ENCODE data around the gene PCMTD2.
"Not testable (repeated sequence)": the region's sequence is repeated elsewhere in the genome, so short reads cannot be mapped to it uniquely, and the experiment has no call there.

Gene PCMTD2

DNA sequence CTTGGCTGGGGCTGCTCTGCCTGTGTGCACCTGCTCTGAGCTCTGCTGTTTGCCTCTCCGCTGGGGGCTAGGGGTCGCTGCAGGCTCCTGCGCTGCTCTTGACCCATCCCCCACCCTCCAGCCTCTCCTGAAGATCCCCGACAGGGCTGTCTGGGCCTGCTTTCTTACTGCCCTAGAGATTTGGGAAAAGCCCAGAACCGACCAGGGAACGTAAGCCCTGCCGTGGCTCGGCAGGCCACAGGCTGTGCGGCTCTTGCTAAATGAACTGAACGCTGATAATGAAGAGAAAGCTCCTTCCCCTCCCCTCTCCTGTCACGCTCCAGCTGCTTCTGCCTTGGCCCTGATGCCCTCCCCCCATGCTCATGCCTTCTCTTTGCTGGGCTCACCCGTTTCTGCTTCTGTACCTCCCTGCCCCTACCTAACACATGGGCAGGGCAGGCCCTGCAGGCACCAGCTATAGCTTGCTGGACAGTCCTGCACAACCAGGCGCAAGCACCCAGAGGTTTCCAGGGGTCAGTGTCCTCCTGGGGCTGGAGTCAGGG is 32.0 kb upstream of the PCMTD2 start:
- peak; percentile 85 for FAIRE-seq

DNA sequence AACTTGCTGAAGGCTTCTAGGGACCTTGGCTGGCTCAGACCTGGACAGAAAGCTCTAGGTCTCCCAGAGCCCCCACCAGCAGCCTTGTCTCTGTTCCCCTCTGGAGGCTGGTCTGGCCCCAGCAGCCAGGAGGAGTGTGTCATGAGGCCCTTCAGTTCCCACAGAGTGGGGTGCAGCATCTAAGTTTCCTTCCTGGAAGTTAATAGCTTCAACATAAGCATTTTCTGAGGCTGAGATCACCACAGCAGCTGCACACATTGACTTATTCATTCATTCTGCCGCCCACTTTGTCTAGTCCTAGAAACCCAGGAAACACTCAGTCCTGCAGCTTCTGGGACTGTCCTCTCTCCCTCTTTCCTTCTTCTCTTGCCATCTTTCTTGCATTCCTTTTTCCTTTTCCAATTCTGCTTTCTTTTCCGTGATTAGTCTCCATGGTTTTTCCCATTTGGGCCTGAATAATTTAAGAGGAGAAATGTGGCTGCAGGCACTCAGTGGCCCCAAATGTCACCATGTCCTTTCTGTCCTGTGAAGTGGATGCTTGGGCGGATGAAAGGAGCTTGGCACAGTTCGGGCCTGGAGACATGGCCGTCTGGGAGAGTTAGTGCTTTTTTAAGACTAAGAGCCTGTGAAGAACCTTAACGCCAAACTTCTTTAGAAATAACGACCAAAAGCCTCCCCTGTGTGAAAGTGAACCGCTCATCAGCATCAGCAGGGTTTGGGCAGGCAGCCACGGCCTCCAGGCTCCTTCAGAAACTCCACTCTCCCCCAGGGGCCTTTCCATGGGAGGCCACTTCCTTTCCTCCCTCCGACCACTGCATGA is 31.0 kb upstream of the PCMTD2 start:
- FAIRE-seq: peak; percentile 97
- DNase-seq (ENCODE audit: insufficient read length, low spot score): peak; percentile 99

More for the DNA sequence above, 32.0 kb upstream of the PCMTD2 start:
- no peak for DNase-seq (ENCODE audit: insufficient read length, low spot score)

DNA sequence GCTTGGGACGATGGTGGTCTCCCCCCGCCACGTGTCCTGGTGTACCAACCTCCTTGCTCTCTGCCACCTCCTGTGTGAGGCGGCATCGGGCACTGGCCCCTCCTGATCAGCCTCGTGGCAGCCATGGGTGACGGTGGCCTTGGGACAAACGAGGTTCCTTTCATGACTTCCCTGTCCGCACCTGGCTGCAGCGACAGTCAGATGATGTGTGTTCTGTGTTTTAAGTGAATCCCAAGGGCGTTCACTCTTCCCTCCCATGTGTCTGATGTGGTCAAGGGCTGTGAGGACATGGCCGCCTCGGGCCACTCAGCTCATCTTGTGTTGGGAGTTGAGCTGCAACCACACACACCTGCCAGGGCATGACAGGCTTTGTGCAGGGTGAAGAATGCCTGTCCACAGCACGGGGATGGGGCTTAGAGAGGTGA is 30.4 kb upstream of the PCMTD2 start:
- no peak for DNase-seq (ENCODE audit: insufficient read length, low spot score)
- peak; percentile 96 for FAIRE-seq

DNA sequence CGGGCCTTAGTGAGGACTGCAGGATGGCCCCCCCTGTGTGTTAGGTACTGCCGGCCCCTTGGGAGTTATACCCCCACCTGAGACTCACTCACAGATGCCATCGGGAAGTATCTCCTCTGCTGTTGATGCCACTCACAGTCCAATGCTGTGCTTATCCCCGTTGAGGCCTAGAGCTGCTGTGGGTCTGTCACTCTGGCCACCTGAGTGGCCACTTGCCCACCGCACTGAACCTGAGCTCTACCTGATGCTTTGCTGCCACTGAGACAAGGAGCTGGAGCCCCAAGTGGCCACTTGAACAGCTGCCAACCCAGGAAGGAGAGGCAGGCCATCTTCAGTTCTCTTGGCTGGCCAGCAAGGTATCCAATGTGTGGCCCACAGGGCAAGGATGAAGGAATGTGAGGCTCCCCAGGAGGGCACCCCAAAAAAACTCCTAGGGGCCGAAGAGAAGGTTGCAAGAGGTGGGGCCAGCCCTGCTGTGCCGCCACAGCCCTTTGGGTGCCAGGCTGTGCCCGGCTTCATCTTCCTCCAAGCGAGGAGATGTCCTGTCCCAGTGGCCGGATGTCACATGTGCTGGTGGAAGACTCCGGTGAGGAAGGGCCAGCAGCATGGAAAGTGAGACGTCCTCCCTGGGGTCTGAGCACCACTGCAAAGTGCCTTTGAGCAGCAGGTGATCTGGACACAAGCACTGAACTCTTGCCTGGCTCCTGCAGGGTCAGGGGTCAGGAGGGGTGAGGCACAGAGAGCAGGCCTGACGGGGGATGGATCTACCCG is 29.5 kb upstream of the PCMTD2 start:
- DNase-seq (ENCODE audit: insufficient read length, low spot score) (no peak), FAIRE-seq (no peak)

DNA sequence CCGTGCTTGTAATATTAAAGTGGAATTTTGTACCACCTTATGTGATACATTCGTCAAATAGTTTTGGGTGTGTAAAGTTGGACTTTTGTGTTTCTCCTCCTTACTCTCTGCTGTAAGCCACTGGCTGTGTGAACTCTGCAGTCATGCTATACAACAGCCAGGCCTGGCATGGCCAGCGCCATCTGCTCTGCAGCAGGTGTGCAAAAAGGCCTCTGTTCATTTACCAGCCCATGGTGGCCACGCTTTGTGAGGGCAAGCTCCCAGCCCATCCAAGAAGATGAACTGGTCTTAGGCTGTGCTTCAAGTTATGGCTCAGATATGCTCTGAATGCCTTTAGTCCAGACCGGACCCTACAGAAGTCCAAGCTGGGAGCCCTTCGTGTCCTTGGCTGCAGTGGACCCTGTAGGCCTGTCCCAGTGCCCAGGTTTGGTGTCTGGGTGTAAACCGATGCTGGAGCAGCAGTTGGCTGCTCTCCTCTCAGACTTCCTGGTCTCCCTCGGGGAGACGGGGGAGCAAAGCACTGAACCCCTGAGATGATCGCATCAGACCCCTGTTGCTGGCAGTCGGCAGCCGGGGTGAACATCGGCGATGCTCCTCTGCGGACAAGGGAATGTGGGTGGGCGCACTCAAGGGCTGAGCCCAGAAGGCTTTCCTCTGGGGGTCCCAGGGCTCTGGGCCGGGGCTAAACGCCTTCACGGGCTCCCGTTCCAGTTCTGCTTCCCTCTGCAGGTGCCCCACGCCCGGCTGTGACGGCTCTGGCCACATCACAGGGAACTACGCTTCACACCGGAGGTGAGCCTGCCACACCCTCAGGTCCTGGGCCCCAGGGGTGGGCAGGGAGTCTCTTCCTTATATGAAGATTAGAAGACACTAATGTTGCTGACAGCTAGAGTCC is 28.6 kb upstream of the PCMTD2 start:
- DNase-seq (ENCODE audit: insufficient read length, low spot score): no peak
- peak; percentile 90 for FAIRE-seq

DNA sequence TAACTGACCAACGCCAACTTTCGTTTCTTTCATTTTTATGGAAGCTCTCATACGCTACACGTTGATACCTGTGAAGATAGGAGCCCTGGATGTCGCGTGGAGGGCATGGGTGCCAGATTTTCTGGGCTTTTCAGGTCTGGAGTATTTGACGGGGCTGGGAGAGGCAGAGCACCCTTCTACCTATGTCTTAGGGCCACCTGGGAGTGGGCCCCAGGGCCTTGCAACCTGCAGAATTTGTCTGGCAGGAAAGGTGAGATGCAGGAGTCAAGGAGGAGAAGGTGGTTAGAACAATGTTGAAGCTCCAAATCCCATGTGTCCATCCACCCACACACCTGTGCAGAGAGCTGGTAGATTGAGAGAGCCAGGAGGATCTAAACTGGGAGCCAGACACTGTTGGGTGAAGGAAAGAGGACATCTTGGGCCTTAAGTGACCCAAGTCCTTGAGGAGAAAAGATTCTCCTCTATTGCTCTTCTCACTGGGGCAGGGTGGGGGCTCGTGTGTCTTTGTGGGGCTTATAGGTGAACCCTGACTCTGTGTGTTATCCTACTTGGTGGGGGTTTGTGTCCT is 27.4 kb upstream of the PCMTD2 start:
- DNase-seq (ENCODE audit: insufficient read length, low spot score) (no peak), FAIRE-seq (peak; percentile 36)

DNA sequence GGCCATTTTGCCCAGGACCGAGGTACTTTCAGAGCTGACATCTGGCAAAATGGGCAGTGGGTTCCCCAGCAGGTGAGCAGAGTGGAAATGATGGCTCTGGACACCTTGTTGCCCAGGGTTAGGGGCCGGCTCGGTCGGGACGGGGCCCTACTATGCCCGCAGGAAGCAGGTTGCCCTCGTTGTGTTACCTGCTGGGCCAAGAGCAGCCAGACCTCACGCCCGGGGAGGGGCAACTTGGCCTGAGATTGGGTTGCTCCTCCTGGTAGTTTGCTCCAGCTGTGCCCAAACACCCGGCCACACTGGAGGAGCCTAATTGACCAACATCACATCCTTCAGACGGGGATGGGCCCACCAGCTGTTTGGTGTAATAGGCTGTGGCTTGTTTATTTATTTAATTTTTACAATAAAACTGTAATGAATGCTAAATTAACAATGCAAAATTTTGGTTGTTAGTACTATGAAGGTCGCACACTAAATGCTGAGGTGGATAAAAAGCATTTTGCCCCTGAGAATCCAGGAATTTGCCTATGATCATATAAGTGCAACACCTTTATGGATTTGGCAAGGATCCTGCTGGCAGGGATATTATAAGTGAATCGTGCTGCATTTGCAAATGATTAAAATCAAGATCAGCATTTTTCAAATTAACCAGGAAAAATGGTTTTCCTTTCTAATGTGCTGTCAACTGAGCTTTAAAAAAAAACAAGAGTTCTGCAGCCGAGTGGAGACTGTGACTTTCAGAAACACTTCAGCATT is 26.6 kb upstream of the PCMTD2 start:
- no peak for DNase-seq (ENCODE audit: insufficient read length, low spot score)
- FAIRE-seq: peak; percentile 40

DNA sequence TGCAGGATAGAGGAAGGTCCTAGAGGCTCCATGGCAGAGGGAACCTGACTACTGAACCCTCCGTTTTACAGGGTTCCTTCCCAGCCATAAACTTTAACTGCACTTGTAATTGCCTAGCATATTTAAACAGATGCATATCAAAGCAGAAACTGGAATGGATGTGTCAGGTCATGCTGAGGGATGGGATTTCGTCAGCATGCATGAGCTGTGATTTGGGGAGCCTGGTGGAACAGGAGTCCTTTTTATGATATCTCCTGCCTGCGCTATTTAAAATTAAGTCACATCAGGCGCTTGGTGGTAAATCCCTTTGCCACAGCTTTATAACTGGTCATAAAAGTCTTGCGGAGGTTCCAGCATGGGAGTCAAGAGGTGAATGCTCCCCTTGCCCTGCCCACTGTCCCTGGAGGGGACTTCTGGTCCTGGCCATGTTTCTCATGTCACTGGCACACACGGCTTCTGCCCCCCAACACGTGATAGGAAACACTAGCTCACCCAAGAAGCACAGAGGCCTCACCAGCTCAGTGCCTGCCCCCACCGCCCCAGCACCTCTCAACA is 26.0 kb upstream of the PCMTD2 start:
- FAIRE-seq: no peak
- no peak for DNase-seq (ENCODE audit: insufficient read length, low spot score)

DNA sequence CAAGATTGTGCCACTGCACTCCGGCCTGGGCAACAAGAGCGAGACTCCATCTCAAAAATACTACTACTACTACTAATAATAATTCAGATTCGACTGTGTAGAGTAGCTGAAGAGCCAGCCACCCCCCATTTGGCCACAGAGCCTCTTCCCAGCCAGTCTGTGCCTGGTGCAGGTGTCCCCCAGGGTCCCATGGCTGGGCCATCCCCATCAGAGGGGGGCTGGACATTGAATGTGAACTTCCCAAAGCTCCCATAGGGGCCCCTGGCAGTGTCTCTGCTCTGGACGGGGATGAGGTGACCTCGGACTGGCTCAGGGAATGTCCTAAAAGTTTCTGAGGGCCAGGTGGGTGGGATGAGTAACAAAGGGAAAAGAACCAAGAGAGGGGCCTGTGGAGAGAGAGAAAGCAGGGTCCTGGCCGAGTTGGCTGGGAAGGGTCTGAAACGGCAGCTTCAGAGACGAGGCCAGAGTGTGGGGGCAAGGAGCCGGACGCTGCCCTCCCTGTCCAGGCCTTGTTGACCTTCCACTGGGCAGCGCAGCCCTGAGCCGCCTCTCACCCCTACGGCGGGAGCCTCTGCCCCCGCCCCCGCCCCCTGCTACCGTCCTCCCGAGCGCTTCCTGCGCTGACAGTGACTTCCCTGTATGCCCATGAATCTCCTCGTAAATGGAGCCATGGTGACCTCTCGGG is 24.9 kb upstream of the PCMTD2 start:
- DNase-seq (ENCODE audit: insufficient read length, low spot score): no peak
- no peak for FAIRE-seq

DNA sequence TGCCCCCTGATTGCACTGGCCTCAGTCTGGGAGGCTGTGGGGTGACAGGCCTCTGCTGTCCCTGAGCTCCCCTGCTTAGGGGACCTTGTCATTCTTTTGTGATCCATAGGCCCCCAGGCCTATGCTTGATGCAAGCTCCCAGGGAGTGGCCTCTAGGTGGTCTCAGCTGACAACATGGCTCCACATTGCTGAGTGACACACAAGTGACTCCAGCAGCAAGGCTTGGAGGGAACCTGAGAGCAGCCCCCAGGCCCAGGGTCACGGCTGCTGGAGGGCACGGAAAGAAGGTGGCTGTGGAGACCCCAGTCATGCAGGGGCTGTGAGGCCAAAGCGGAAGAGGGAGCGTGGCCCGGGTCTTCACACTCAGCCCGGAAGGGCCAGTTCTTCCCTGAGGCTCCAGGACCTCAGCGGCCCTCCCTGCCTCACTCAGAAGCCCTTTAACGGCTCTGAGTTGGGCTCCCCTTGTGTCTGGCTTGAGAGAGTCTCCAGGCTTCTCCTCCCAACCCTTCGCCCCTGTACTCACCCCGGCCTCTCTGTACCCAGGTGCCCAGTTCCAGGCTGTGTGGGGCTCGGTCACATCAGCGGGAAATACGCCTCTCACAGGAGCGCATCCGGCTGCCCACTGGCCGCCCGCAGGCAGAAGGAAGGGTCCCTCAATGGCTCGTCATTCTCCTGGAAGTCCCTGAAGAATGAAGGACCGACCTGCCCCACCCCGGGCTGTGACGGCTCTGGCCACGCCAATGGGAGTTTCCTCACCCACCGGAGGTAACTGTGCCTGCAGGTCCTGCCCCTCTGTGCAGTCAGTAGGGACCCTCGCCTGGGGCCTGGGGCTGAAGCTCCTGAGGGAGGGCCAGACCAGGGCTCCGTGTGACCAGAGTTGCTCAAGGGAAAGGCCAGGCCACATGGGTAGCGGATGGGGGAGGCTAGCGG is 23.7 kb upstream of the PCMTD2 start:
- DNase-seq (ENCODE audit: insufficient read length, low spot score) (no peak), FAIRE-seq (no peak)

DNA sequence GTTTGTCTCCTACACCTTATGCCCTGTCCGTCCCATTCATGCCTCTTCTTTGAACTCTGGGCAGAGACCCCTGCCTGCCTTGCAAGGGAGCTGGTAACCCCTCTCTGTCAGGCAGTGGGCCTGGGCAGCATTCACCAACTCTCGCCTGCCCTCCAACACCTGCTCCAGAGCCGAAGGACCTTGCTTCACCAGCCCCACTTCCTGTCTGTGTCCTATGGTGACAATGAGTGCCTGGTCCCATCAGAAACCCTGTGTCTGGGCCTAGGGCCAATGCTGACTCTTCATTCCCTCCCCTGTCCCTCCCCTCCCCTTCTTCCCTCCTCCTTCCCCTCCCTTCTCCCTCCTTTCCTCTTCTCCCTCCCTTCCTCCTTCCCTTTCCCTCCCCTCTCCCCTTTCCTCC is 22.8 kb upstream of the PCMTD2 start:
- DNase-seq (ENCODE audit: insufficient read length, low spot score) (no peak), FAIRE-seq (no peak)

DNA sequence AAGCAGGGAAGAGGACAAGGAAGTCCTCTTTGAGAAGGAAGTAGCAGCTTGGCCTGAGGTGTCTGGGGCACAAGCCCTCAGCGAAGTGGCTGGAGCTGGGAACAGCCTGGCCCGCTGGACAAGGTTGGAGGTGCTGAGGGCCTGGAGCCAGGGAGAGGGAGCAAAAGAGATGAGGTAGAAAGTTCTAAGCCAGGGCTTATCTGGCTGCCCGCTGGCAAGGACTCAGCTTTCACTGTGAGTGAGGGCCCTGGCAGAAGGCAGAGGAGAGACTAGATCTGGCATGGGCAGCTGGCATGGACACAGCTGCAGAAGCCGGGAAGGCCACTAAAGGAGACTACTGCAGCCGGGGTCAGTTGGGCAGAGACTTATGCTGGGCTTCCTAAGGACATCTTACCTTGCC is 21.8 kb upstream of the PCMTD2 start:
- no peak for FAIRE-seq
- DNase-seq (ENCODE audit: insufficient read length, low spot score): no peak

DNA sequence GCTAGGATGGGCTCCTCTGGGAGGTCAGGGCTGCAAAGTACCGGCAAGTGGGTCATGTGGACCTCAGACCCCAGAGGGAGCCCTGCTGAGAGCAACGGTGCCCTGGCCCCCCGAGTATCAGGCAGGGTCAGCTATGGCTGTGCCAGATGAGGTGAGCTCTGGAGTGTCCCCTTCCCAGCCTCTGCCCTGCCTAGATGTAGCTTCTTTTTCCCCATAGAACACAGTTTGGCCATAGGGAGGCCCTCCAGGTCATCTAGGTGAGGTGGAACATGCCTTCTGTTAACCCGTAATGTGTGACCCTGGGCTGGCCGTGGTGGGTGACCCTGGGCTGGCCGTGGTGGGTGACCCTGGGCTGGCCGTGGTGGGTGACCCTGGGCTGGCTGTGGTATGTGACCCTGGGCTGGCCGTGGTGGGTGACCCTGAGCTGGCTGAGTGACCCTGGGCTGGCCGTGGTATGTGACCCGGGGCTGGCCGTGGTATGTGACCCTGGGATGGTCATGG is 21.2 kb upstream of the PCMTD2 start:
- no peak for FAIRE-seq

DNA sequence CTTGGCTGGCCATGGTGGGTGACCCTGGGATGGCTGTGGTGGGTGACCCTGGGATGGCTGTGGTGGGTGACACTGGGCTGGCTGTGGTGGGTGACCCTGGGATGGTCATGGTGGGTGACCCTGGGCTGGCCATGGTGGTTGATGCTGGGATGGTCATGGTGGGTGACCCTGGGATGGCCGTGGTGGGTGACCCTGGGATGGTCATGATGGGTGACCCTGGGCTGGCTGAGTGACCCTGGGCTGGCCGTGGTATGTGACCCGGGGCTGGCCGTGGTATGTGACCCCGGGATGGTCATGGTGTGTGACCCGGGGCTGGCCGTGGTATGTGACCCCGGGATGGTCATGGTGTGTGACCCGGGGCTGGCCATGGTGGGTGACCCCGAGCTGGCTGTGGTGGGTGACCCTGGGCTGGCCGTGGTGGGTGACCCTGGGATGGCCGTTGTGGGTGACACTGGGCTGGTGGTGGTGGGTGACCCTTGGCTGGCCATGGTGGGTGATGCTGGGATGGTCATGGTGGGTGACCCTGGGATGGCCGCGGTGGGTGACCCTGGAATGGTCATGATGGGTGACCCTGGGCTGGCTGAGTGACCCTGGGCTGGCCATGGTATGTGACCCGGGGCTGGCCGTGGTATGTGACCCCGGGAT is 20.5 kb upstream of the PCMTD2 start:
- peak; percentile 87 for FAIRE-seq

More for the DNA sequence above, 21.2 kb upstream of the PCMTD2 start:
- DNase-seq (ENCODE audit: insufficient read length, low spot score): no peak

DNA sequence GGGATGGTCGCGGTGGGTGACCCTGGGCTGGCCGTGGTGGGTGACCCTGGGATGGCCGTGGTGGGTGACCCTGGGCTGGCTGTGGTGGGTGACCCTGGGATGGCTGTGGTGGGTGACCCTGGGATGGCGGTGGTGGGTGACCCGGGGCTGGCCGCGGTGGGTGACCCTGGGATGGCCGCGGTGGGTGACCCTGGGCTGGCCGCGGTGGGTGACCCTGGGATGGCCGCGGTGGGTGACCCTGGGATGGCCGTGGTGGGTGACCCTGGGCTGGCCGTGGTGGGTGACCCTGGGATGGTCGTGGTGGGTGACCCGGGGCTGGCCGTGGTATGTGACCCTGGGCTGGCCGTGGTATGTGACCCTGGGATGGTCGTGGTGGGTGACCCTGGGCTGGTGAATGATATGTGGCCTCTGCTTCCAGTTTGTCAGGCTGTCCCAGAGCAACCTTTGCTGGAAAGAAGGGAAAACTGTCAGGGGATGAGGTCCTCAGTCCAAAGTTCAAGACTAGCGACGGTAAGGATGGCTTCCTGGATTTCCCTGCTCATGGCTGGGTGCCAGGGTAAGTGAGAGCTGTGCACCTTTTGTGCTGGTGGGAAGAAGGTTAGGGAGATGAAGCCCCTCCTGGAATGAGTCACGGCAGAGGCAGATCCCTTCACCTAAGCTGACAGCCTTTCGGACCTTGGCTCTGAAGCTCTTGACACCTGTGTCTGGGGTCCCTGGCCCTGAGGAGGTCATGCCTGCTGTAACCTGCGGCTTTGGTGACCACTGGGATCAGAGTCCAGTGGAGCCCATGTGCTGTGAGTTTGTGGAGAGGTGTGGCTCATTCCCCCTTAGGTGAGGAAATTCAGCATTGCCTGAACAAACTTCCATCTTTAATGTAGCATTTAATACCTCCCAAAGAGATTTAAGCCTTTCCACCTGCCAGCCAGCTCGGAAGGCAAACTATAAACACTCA is 19.1 kb upstream of the PCMTD2 start:
- DNase-seq (ENCODE audit: insufficient read length, low spot score) (no peak), FAIRE-seq (peak; percentile 84)

More for the DNA sequence above, 20.5 kb upstream of the PCMTD2 start:
- not testable (repeated sequence) for DNase-seq (ENCODE audit: insufficient read length, low spot score)

DNA sequence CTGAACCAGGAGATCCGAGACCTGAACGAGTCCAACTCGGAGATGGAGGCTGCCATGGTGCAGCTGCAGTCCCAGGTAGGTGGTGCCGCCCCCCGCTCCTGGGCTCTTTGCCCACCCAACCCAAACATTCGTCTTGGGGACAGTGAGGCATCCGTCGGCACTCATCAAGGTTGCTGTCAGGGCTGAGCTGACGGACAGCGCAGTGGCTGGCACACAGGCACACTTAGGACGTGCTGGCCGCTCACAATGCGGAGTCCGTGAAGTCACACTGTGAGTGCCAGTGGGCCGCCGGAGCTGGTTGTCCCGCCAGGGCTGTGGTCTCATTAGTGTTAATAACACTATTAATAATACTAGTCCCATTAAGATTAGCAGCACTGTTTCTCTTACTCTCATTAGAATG is 18.2 kb upstream of the PCMTD2 start:
- DNase-seq (ENCODE audit: insufficient read length, low spot score) (no peak), FAIRE-seq (peak; percentile 86)
